SH-SY5Y (cell line): ENCODE measurements around the gene GNB4.

Experiments
- GATA2 ChIP-seq: IDR thresholded peaks from 2 replicates; pipeline ENCODE4 v1.6.1; 2011; ENCODE audit warnings: mild to moderate bottlenecking, low read depth, low read length
- GATA3 ChIP-seq: IDR thresholded peaks from 2 replicates; pipeline ENCODE4 v1.6.1; 2011; ENCODE audit warnings: low read depth, mild to moderate bottlenecking, low read length, moderate library complexity

GRCh38 chr3:179436517-179436916 lies 14.8 kb downstream of the GNB4 start:
- TF ChIP-seq GATA3 (no peak), GATA2 (no peak)
